SK-N-SH (cell line): ENCODE data around the gene PEPD.

Experiments used
- CHD2 ChIP-seq: fragments of 150-350 bp; IDR thresholded peaks from 2 replicates; pipeline ENCODE4 v1.6.1; 2018; ENCODE audit warnings: low read length; ENCODE audit not compliant: partially characterized antibody
- FOXM1 ChIP-seq: IDR thresholded peaks from 2 replicates; pipeline ENCODE4 v1.4.0; 2012; ENCODE audit warnings: low read depth, mild to moderate bottlenecking
- GABPA ChIP-seq: IDR thresholded peaks from 2 replicates; pipeline ENCODE4 v1.4.0; 2012; ENCODE audit warnings: low read depth, mild to moderate bottlenecking
- JUND ChIP-seq: IDR thresholded peaks from 2 replicates; pipeline ENCODE4 v1.4.0; 2012
- MXI1 ChIP-seq: IDR thresholded peaks from 2 replicates; pipeline ENCODE4 v1.6.1; 2012; ENCODE audit warnings: mild to moderate bottlenecking, low read depth, low read length, improper control_type of control experiment
- NFIC ChIP-seq: IDR thresholded peaks from 2 replicates; pipeline ENCODE4 v1.4.0; 2012; ENCODE audit warnings: borderline replicate concordance
- POLR2AphosphoS5 ChIP-seq: IDR thresholded peaks from 2 replicates; pipeline ENCODE4 v1.6.1; 2012; ENCODE audit warnings: low read depth, low read length
- RXRA ChIP-seq: IDR thresholded peaks from 2 replicates; pipeline ENCODE4 v1.4.0; 2012; ENCODE audit warnings: low read depth, mild to moderate bottlenecking, borderline replicate concordance
- TEAD4 ChIP-seq: IDR thresholded peaks from 2 replicates; pipeline ENCODE4 v1.4.0; 2012; ENCODE audit warnings: mild to moderate bottlenecking, borderline replicate concordance; ENCODE audit not compliant: insufficient read depth
- TF ChIP-seq, protein P1 (sequence below): fragments of 200-600 bp; sonication (generic); IDR thresholded peaks from 2 replicates; pipeline ENCODE4 v1.6.1; 2017; ENCODE audit warnings: antibody characterized with exemption, mild to moderate bottlenecking, moderate library complexity
- TF ChIP-seq, protein P2 (sequence below): IDR thresholded peaks from 2 replicates; pipeline ENCODE4 v1.4.0; 2012; ENCODE audit warnings: low read depth
- TF ChIP-seq, protein P3 (sequence below): IDR thresholded peaks from 2 replicates; pipeline ENCODE4 v1.6.1; 2012; ENCODE audit warnings: mild to moderate bottlenecking, low read depth, low read length, moderate library complexity

DNA sequence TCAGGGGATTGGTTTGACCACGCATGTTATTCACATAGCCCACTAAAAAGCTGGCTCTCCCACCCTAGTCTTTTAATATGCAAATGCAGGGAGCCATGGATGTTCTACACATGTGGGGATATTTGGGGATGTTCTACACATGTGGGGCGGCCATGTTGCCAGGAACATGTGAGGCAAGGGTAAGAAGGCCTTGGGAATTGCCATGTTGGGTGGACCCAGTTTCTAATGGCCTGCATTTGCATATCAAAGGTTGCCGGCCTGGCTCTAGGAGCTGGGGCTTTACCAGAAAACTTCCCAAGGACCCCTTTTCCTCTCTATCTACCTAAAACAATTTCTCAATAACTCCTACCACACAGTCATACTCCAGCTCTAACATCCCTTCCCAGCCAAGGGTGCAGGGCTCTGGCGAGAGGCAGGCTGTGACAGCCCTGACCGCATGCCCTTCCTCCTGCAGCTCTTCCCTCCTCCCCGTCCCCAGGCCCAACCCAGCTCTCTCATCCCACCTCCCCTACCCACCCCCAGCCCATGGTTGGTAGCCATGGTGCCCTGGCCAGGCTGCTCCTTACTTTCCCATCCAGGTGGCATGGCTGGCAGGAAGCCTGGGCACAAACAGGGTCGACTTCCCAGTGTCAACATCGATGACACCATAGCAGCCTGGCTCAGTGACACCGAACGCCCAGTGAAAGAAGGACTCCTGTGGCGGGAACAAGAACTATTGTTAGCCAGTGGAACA, 11.0 kb downstream of the PEPD start:
- TF ChIP-seq, protein P1, sequence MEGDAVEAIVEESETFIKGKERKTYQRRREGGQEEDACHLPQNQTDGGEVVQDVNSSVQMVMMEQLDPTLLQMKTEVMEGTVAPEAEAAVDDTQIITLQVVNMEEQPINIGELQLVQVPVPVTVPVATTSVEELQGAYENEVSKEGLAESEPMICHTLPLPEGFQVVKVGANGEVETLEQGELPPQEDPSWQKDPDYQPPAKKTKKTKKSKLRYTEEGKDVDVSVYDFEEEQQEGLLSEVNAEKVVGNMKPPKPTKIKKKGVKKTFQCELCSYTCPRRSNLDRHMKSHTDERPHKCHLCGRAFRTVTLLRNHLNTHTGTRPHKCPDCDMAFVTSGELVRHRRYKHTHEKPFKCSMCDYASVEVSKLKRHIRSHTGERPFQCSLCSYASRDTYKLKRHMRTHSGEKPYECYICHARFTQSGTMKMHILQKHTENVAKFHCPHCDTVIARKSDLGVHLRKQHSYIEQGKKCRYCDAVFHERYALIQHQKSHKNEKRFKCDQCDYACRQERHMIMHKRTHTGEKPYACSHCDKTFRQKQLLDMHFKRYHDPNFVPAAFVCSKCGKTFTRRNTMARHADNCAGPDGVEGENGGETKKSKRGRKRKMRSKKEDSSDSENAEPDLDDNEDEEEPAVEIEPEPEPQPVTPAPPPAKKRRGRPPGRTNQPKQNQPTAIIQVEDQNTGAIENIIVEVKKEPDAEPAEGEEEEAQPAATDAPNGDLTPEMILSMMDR, result no peak
- no peak for TF ChIP-seq GABPA
- TF ChIP-seq CHD2, result no peak
- no peak for TF ChIP-seq TEAD4
- TF ChIP-seq MXI1, result no peak
- no peak for TF ChIP-seq JUND
- no peak for TF ChIP-seq NFIC
- no peak for TF ChIP-seq POLR2AphosphoS5
- TF ChIP-seq, protein P2, sequence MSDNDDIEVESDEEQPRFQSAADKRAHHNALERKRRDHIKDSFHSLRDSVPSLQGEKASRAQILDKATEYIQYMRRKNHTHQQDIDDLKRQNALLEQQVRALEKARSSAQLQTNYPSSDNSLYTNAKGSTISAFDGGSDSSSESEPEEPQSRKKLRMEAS, result no peak
- TF ChIP-seq, protein P3, sequence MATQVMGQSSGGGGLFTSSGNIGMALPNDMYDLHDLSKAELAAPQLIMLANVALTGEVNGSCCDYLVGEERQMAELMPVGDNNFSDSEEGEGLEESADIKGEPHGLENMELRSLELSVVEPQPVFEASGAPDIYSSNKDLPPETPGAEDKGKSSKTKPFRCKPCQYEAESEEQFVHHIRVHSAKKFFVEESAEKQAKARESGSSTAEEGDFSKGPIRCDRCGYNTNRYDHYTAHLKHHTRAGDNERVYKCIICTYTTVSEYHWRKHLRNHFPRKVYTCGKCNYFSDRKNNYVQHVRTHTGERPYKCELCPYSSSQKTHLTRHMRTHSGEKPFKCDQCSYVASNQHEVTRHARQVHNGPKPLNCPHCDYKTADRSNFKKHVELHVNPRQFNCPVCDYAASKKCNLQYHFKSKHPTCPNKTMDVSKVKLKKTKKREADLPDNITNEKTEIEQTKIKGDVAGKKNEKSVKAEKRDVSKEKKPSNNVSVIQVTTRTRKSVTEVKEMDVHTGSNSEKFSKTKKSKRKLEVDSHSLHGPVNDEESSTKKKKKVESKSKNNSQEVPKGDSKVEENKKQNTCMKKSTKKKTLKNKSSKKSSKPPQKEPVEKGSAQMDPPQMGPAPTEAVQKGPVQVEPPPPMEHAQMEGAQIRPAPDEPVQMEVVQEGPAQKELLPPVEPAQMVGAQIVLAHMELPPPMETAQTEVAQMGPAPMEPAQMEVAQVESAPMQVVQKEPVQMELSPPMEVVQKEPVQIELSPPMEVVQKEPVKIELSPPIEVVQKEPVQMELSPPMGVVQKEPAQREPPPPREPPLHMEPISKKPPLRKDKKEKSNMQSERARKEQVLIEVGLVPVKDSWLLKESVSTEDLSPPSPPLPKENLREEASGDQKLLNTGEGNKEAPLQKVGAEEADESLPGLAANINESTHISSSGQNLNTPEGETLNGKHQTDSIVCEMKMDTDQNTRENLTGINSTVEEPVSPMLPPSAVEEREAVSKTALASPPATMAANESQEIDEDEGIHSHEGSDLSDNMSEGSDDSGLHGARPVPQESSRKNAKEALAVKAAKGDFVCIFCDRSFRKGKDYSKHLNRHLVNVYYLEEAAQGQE, result no peak
- no peak for TF ChIP-seq FOXM1
- no peak for TF ChIP-seq RXRA
